Measurements from ENCODE around the gene SSX2IP. TPM values are rescaled to one million over a fixed set of nuclear protein-coding genes. Genes with fewer than 3 reads are reported as not detected.

The SSX2IP gene
- total and polyA plus RNA-seq, 9 of the 15 experiments (the other 6 are each of a cell fraction or from before 2014, with no cell fraction given), result 20.6 to 96.7 (median 61.7) TPM

DNA sequence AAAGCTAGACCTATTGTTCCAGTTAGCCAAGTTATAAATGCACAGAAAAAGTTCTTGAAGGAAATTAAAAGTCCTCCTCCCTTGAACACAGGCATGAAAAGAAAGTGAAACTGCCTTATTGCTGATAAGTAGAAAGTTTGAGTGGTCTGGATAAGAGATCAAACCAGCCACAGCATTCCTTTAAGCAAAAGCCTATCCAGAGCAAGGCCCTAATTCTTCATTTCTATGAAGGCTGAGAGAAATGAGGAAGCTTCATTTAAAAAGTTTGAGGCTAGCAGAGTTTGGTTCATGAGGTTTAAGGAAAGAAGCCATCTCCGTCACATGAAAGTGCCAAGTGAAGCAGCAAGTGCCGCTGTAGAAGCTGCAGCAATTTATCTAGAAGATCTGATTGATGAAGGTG lies 2.7 kb upstream of the SSX2IP start (continued):
- TF ChIP-seq, protein P1, sequence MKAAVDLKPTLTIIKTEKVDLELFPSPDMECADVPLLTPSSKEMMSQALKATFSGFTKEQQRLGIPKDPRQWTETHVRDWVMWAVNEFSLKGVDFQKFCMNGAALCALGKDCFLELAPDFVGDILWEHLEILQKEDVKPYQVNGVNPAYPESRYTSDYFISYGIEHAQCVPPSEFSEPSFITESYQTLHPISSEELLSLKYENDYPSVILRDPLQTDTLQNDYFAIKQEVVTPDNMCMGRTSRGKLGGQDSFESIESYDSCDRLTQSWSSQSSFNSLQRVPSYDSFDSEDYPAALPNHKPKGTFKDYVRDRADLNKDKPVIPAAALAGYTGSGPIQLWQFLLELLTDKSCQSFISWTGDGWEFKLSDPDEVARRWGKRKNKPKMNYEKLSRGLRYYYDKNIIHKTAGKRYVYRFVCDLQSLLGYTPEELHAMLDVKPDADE (conservative IDR thresholded peaks at IDR 0.05; ENCODE audit: control insufficient read depth, low read depth, low read length), result no peak
- TF ChIP-seq CCNT2 (IDR thresholded peaks at IDR 0.05; ENCODE audit: borderline replicate concordance, extremely low read depth, insufficient read length, low read depth, low read length) (no peak), RBBP5 (IDR thresholded peaks at IDR 0.05; ENCODE audit: borderline replicate concordance, insufficient read depth, low read length, poor library complexity, severe bottlenecking) (peak; percentile 33), ZNF3 (CRISPR knock-in tag; IDR thresholded peaks at IDR 0.05) (no peak), RBM39 (optimal IDR thresholded peaks at IDR 0.05; ENCODE audit: low read depth, low read length) (no peak), ZNF785 (CRISPR knock-in tag; IDR thresholded peaks at IDR 0.05) (no peak), JUND (IDR thresholded peaks at IDR 0.05; ENCODE audit: borderline replicate concordance, low read depth, low read length) (no peak), JUND (tag; IDR thresholded peaks at IDR 0.05; ENCODE audit: borderline replicate concordance, low read depth, low read length) (peak; percentile 23; the same call in 1 of the 3 replicates), PURB (CRISPR knock-in tag; IDR thresholded peaks at IDR 0.05; ENCODE audit: low read depth) (no peak), MAFF (IDR thresholded peaks at IDR 0.05; ENCODE audit: low read length) (peak; percentile 42), TAF9B (IDR thresholded peaks at IDR 0.05; ENCODE audit: partially characterized antibody) (peak; percentile 24), MYNN (IDR thresholded peaks at IDR 0.05) (peak; percentile 91), MYNN (CRISPR knock-in tag; IDR thresholded peaks at IDR 0.05) (no peak), HDAC1 (IDR thresholded peaks at IDR 0.05) (no peak), SRSF1 (IDR thresholded peaks at IDR 0.05; ENCODE audit: low read depth, low read length) (no peak), RBM15 (IDR thresholded peaks at IDR 0.05; ENCODE audit: insufficient read depth, low read length) (no peak), NFATC3 (IDR thresholded peaks at IDR 0.05) (no peak), MIER1 (IDR thresholded peaks at IDR 0.05; ENCODE audit: low read depth) (no peak), EP300 (IDR thresholded peaks at IDR 0.05; ENCODE audit: low read length) (peak; percentile 17; the same call in 1 of the 2 replicates)
- TF ChIP-seq, protein P2, sequence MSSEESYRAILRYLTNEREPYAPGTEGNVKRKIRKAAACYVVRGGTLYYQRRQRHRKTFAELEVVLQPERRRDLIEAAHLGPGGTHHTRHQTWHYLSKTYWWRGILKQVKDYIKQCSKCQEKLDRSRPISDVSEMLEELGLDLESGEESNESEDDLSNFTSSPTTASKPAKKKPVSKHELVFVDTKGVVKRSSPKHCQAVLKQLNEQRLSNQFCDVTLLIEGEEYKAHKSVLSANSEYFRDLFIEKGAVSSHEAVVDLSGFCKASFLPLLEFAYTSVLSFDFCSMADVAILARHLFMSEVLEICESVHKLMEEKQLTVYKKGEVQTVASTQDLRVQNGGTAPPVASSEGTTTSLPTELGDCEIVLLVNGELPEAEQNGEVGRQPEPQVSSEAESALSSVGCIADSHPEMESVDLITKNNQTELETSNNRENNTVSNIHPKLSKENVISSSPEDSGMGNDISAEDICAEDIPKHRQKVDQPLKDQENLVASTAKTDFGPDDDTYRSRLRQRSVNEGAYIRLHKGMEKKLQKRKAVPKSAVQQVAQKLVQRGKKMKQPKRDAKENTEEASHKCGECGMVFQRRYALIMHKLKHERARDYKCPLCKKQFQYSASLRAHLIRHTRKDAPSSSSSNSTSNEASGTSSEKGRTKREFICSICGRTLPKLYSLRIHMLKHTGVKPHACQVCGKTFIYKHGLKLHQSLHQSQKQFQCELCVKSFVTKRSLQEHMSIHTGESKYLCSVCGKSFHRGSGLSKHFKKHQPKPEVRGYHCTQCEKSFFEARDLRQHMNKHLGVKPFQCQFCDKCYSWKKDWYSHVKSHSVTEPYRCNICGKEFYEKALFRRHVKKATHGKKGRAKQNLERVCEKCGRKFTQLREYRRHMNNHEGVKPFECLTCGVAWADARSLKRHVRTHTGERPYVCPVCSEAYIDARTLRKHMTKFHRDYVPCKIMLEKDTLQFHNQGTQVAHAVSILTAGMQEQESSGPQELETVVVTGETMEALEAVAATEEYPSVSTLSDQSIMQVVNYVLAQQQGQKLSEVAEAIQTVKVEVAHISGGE (CRISPR knock-in tag; IDR thresholded peaks at IDR 0.05), result 0 out of 6 replicates have a peak, but pooled peaks of 1 of the 3 experiments have one; percentile 41
- TF ChIP-seq, protein P3, sequence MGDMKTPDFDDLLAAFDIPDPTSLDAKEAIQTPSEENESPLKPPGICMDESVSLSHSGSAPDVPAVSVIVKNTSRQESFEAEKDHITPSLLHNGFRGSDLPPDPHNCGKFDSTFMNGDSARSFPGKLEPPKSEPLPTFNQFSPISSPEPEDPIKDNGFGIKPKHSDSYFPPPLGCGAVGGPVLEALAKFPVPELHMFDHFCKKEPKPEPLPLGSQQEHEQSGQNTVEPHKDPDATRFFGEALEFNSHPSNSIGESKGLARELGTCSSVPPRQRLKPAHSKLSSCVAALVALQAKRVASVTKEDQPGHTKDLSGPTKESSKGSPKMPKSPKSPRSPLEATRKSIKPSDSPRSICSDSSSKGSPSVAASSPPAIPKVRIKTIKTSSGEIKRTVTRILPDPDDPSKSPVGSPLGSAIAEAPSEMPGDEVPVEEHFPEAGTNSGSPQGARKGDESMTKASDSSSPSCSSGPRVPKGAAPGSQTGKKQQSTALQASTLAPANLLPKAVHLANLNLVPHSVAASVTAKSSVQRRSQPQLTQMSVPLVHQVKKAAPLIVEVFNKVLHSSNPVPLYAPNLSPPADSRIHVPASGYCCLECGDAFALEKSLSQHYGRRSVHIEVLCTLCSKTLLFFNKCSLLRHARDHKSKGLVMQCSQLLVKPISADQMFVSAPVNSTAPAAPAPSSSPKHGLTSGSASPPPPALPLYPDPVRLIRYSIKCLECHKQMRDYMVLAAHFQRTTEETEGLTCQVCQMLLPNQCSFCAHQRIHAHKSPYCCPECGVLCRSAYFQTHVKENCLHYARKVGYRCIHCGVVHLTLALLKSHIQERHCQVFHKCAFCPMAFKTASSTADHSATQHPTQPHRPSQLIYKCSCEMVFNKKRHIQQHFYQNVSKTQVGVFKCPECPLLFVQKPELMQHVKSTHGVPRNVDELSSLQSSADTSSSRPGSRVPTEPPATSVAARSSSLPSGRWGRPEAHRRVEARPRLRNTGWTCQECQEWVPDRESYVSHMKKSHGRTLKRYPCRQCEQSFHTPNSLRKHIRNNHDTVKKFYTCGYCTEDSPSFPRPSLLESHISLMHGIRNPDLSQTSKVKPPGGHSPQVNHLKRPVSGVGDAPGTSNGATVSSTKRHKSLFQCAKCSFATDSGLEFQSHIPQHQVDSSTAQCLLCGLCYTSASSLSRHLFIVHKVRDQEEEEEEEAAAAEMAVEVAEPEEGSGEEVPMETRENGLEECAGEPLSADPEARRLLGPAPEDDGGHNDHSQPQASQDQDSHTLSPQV (IDR thresholded peaks at IDR 0.05), result peak; percentile 60; the same call in 1 of the 2 replicates

Data from K562 (cell line).